ENCODE results near the gene PTPN12.

PTPN12 gene

GRCh38 chr7:77658928-77659327 is 121.8 kb downstream of the PTPN12 start:
- no peak overlapping the region for H3K27ac Mint-ChIP-seq
- no peaks in the 10 kb centered on the region for H3K27me3 Mint-ChIP-seq
- H3K4me3 Mint-ChIP-seq, result no peak overlapping the region
- no peaks in the 10 kb centered on the region for H3K36me3 Mint-ChIP-seq
- H3K4me1 Mint-ChIP-seq, result no peaks in the 10 kb centered on the region
- no peaks in the 10 kb centered on the region for H3K9me3 Mint-ChIP-seq

GRCh38 chr7:77661816-77662215 is 124.7 kb downstream of the PTPN12 start:
- Mint-ChIP-seq H3K4me3 (no peak overlapping the region), H3K36me3 (no peaks in the 10 kb centered on the region), H3K27me3 (no peaks in the 10 kb centered on the region), H3K27ac (no peak overlapping the region), H3K4me1 (no peaks in the 10 kb centered on the region), H3K9me3 (no peaks in the 10 kb centered on the region)

- Mint-ChIP-seq H3K27ac (no peak overlapping the region), H3K4me1 (no peaks in the 10 kb centered on the region), H3K4me3 (no peak overlapping the region), H3K27me3 (no peaks in the 10 kb centered on the region), H3K9me3 (no peaks in the 10 kb centered on the region), H3K36me3 (no peaks in the 10 kb centered on the region)
These were observed 125.8 kb downstream of the PTPN12 start for GRCh38 chr7:77662869-77663268.

- no peaks in the 10 kb centered on the region for H3K36me3 Mint-ChIP-seq
- H3K27me3 Mint-ChIP-seq, result no peaks in the 10 kb centered on the region
- no peak overlapping the region for H3K4me3 Mint-ChIP-seq
- no peak overlapping the region for H3K27ac Mint-ChIP-seq
- H3K9me3 Mint-ChIP-seq, result no peaks in the 10 kb centered on the region
- H3K4me1 Mint-ChIP-seq, result no peaks in the 10 kb centered on the region
These were observed 127.6 kb downstream of the PTPN12 start for GRCh38 chr7:77664715-77665114.

GRCh38 chr7:77665161-77665560 is 128.1 kb downstream of the PTPN12 start:
- no peaks in the 10 kb centered on the region for H3K9me3 Mint-ChIP-seq
- no peak overlapping the region for H3K4me3 Mint-ChIP-seq
- H3K36me3 Mint-ChIP-seq, result no peaks in the 10 kb centered on the region
- no peaks in the 10 kb centered on the region for H3K4me1 Mint-ChIP-seq
- H3K27ac Mint-ChIP-seq, result no peak overlapping the region
- H3K27me3 Mint-ChIP-seq, result no peaks in the 10 kb centered on the region

GRCh38 chr7:77667459-77668086 is 130.5 kb downstream of the PTPN12 start:
- Mint-ChIP-seq H3K27ac (no peak overlapping the region), H3K27me3 (no peaks in the 10 kb centered on the region), H3K9me3 (no peaks in the 10 kb centered on the region), H3K4me3 (no peak overlapping the region), H3K36me3 (no peaks in the 10 kb centered on the region), H3K4me1 (no peaks in the 10 kb centered on the region)

GRCh38 chr7:77674878-77675277 is 137.8 kb downstream of the PTPN12 start:
- H3K27me3 Mint-ChIP-seq, result no peaks in the 10 kb centered on the region
- peaks cover 5% of the 10 kb centered on the region for H3K36me3 Mint-ChIP-seq
- H3K27ac Mint-ChIP-seq, result no peak overlapping the region
- no peaks in the 10 kb centered on the region for H3K4me1 Mint-ChIP-seq
- H3K4me3 Mint-ChIP-seq, result no peak overlapping the region
- no peaks in the 10 kb centered on the region for H3K9me3 Mint-ChIP-seq

- no peak overlapping the region for H3K4me3 Mint-ChIP-seq
- H3K27ac Mint-ChIP-seq, result no peak overlapping the region
- peaks cover 11% of the 10 kb centered on the region for H3K36me3 Mint-ChIP-seq
- no peaks in the 10 kb centered on the region for H3K27me3 Mint-ChIP-seq
- no peaks in the 10 kb centered on the region for H3K9me3 Mint-ChIP-seq
- no peaks in the 10 kb centered on the region for H3K4me1 Mint-ChIP-seq
These were observed 142.5 kb downstream of the PTPN12 start for GRCh38 chr7:77679608-77680007.

GRCh38 chr7:77680266-77680665 is 143.2 kb downstream of the PTPN12 start:
- Mint-ChIP-seq H3K27me3 (no peaks in the 10 kb centered on the region), H3K4me3 (no peak overlapping the region), H3K27ac (no peak overlapping the region), H3K9me3 (no peaks in the 10 kb centered on the region), H3K4me1 (no peaks in the 10 kb centered on the region), H3K36me3 (peaks cover 11% of the 10 kb centered on the region)

- no peaks in the 10 kb centered on the region for H3K9me3 Mint-ChIP-seq
- no peak overlapping the region for H3K27ac Mint-ChIP-seq
- H3K4me1 Mint-ChIP-seq, result peaks cover 22% of the 10 kb centered on the region
- H3K4me3 Mint-ChIP-seq, result no peak overlapping the region
- peaks cover 11% of the 10 kb centered on the region for H3K36me3 Mint-ChIP-seq
- no peaks in the 10 kb centered on the region for H3K27me3 Mint-ChIP-seq
These were observed 146.9 kb downstream of the PTPN12 start for GRCh38 chr7:77684030-77684429.

- Mint-ChIP-seq H3K36me3 (peaks cover 8% of the 10 kb centered on the region), H3K27ac (no peak overlapping the region)
These were observed 148.1 kb downstream of the PTPN12 start for GRCh38 chr7:77685233-77685632.

GRCh38 chr7:77687100-77687746 is 150.1 kb downstream of the PTPN12 start:
- H3K4me3 Mint-ChIP-seq, result peak overlapping the region; percentile 27
- peaks cover 6% of the 10 kb centered on the region for H3K36me3 Mint-ChIP-seq
- H3K27me3 Mint-ChIP-seq, result no peaks in the 10 kb centered on the region
- peaks cover 29% of the 10 kb centered on the region for H3K4me1 Mint-ChIP-seq
- H3K9me3 Mint-ChIP-seq, result no peaks in the 10 kb centered on the region
- H3K27ac Mint-ChIP-seq, result peak overlapping the region; percentile 87

More at GRCh38 chr7:77685233-77685632, 148.1 kb downstream of the PTPN12 start:
- Mint-ChIP-seq H3K4me3 (no peak overlapping the region), H3K9me3 (no peaks in the 10 kb centered on the region), H3K27me3 (no peaks in the 10 kb centered on the region), H3K4me1 (peaks cover 22% of the 10 kb centered on the region)

GRCh38 chr7:77687747-77688144 is 150.7 kb downstream of the PTPN12 start:
- peaks cover 8% of the 10 kb centered on the region for H3K36me3 Mint-ChIP-seq
- H3K27me3 Mint-ChIP-seq, result no peaks in the 10 kb centered on the region
- H3K27ac Mint-ChIP-seq, result peak overlapping the region; percentile 87
- H3K9me3 Mint-ChIP-seq, result no peaks in the 10 kb centered on the region
- H3K4me3 Mint-ChIP-seq, result peak overlapping the region; percentile 27
- H3K4me1 Mint-ChIP-seq, result peaks cover 33% of the 10 kb centered on the region
